22Rv1 (cell line): ENCODE data around the gene RSPH1.

ENCODE experiments used
- H3K27ac ChIP-seq: fragments of 450-650 bp; 2 replicates; pipeline ENCODE4 v1.5.1; 2017
- ZFX ChIP-seq: fragments of 450-650 bp; IDR thresholded peaks from 2 replicates; pipeline ENCODE4 v1.6.1; 2017; ENCODE audit warnings: antibody characterized with exemption, borderline replicate concordance
- TF ChIP-seq, protein P1 (sequence below): fragments of 450-650 bp; IDR thresholded peaks from 2 replicates; pipeline ENCODE4 v1.5.1; 2017; ENCODE audit warnings: mild to moderate bottlenecking

Gene RSPH1

DNA sequence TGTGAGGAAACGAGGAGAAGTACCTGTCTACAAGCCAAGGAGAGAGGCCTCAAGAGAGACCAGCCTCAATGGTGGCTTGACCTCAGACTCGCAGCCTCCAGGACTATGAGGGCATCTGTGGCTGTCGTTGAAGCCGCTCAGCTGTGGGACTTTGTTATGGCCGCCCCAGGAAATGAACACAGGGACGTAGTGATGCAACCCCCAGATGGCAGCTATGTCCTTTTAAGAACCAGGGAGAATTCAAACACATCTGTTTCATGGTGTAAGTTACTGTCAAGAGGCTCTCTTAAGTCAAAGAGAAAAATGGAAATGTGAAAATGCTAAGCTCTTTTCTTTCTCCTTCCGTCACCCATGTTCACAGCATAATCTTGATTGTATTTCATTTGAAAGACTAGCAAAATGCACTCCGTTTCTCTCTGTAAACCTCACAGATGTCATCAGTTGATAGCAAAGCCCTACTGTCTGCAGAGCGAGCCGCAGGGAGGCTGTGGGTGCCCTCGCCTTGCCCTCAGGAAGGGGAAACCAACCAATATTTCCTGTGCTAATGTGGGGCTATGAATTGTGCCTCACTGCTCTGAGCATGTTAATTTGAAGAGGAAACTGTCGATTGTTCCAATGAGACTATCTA is 71.0 kb downstream of the RSPH1 start:
- no peak overlapping the region for H3K27ac ChIP-seq

DNA sequence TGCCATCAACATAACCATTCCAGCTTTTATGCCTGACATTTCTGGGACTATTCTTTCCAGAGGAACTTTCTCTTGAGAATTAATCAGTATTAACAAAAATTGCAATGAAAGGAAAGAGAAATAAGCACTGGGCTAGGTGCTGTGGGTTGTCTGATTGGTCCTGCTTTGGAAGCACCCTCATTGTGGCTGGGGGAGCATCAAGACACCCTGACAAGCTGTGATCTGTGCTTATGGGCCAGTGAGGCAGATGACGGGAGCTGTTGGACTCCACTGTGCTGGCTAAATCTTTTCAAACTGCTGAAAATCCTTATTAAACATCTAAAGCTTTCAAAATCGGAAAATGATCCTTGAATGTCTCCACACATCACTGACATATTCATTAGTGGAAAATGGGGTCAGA is 72.3 kb downstream of the RSPH1 start:
- H3K27ac ChIP-seq = no peak overlapping the region

More for the DNA sequence above, 71.0 kb downstream of the RSPH1 start:
- no peak for TF ChIP-seq ZFX
- TF ChIP-seq, protein P1, sequence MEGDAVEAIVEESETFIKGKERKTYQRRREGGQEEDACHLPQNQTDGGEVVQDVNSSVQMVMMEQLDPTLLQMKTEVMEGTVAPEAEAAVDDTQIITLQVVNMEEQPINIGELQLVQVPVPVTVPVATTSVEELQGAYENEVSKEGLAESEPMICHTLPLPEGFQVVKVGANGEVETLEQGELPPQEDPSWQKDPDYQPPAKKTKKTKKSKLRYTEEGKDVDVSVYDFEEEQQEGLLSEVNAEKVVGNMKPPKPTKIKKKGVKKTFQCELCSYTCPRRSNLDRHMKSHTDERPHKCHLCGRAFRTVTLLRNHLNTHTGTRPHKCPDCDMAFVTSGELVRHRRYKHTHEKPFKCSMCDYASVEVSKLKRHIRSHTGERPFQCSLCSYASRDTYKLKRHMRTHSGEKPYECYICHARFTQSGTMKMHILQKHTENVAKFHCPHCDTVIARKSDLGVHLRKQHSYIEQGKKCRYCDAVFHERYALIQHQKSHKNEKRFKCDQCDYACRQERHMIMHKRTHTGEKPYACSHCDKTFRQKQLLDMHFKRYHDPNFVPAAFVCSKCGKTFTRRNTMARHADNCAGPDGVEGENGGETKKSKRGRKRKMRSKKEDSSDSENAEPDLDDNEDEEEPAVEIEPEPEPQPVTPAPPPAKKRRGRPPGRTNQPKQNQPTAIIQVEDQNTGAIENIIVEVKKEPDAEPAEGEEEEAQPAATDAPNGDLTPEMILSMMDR = no peak

DNA sequence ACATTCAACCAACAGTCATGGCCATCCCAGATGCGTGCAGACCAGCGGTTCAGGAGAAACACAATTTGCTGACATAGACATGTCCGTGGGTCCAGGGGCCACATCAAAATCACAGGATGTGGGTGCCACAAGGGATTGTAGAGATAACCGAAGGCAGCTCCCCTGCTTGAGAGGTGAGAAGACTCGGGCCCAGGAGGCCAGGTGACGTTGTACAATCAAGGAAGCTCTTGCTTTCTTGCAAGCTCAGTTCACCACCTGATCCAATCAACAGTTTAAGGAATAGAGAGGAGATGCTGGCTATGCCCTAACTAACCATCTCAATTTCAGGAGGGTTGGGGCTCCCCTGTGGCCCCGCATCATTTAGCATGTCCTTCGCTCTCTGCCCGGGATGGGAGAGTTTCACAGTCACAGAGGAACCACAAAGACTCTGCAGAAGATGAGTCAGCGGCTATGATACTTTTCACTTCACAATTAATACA is 72.8 kb downstream of the RSPH1 start:
- no peak overlapping the region for H3K27ac ChIP-seq
- TF ChIP-seq ZFX = no peak
- TF ChIP-seq, protein P1 = no peak

More for the DNA sequence above, 72.3 kb downstream of the RSPH1 start:
- TF ChIP-seq, protein P1 = no peak
- no peak for TF ChIP-seq ZFX
